ENCODE measurements around the gene GPR155.

- TF ChIP-seq GATA3 (IDR thresholded peaks at IDR 0.05; ENCODE audit: low read depth, low read length), result no peak
- TF ChIP-seq GATA2 (IDR thresholded peaks at IDR 0.05; ENCODE audit: low read depth, low read length), result no peak
Measured at GRCh38 chr2:174438146-174438886, 48.5 kb downstream of the GPR155 start.
